Suprapubic skin (tissue), 4 donors: ENCODE results near the gene MCTP1. TPM values are rescaled to one million over a fixed set of nuclear protein-coding genes. Genes with fewer than 3 reads are reported as not detected.

Source experiments
- DNase-seq, 2 donors: peaks; one replicate each; pipeline ENCODE4 v3.0.0-alpha.2; 2019; ENCODE audit warnings: low spot score in 2 of 2
- H3K27ac ChIP-seq: fragments of 200-600 bp; sonication (generic); one replicate; pipeline ENCODE4 v1.5.1; 2019
- H3K27me3 ChIP-seq: fragments of 200-600 bp; sonication (generic); one replicate; pipeline ENCODE4 v1.5.1; 2019
- H3K36me3 ChIP-seq: fragments of 200-600 bp; sonication (generic); one replicate; pipeline ENCODE4 v1.5.1; 2019
- H3K4me1 ChIP-seq: fragments of 200-600 bp; sonication (generic); one replicate; pipeline ENCODE4 v1.5.1; 2019
- H3K4me3 ChIP-seq: fragments of 200-600 bp; sonication (generic); one replicate; pipeline ENCODE4 v1.5.1; 2019; ENCODE audit warnings: mild to moderate bottlenecking
- H3K9me3 ChIP-seq: fragments of 200-600 bp; sonication (generic); one replicate; pipeline ENCODE4 v1.5.1; 2019
- EP300 ChIP-seq: sonication (generic); formaldehyde crosslinking; IDR thresholded peaks from one replicate; pipeline ENCODE4 v1.6.1; 2017; ENCODE audit warnings: antibody characterized with exemption
- POLR2A ChIP-seq, 2 donors: fragments of 450-650 bp; IDR thresholded peaks; one replicate each; pipeline ENCODE4 v1.6.1; 2017; ENCODE audit warnings: antibody characterized with exemption in 2 of 2, mild to moderate bottlenecking in 2 of 2, moderate library complexity in 2 of 2
- POLR2AphosphoS5 ChIP-seq, 3 donors: sonication (generic); formaldehyde crosslinking; IDR thresholded peaks; one replicate each; pipeline ENCODE4 v1.6.1; 2017; ENCODE audit warnings: antibody characterized with exemption in 3 of 3
- WGBS: methylation state at CpG from one replicate; pipeline ENCODE4 v1.1.5; 2018; 5-methylcytosine and 5-hydroxymethylcytosine counted together
- total RNA-seq, 4 donors: library from RNA; depleted of rRNA; stranded (reverse); fragments of >200 nt; gene quantifications; one replicate each; pipeline ENCODE4 v1.1.0, GENCODE V29; 2016
- TF ChIP-seq, protein P1 (sequence below), 2 donors: fragments of 200-600 bp in 1 of 2; fragments of 450-650 bp in 1 of 2; sonication (generic) in 1 of 2; IDR thresholded peaks; one replicate each; pipeline ENCODE4 v1.5.1; 2016 to 2019; ENCODE audit warnings: antibody characterized with exemption in 2 of 2, mild to moderate bottlenecking in 1 of 2, moderate library complexity in 1 of 2

Gene MCTP1
- total RNA-seq, 4 donors from 2014 or later: 5.0 to 19.1 (median 10.6) TPM

DNA sequence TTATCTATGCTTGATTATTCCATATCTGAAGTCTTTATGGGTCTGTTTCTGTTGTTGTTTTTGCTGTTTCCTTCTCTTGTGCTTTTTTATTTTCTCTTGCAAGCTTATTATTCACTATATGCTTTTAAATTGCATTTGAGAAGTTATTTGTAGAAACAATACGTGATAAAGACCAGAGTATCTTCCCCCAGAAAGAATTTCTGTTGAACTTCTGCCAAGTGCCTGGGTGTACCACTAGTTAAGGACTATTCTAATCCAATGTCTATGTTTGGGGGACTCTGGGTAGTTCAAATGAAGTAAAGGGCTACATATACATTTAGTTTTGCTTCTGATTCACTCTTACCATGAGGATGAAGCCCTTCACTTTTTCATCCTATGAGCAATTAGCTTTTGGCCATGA lies 612.1 kb downstream of the MCTP1 start:
- WGBS: 65% methylated on average over 1 of the region's 1 CpG
- Histone ChIP-seq H3K4me1 (no peaks in the 10 kb centered on the region), H3K9me3 (no peaks in the 10 kb centered on the region), H3K27me3 (no peaks in the 10 kb centered on the region), H3K4me3 (no peak overlapping the region), H3K27ac (no peak overlapping the region), H3K36me3 (peaks cover 9% of the 10 kb centered on the region)
- TF ChIP-seq, protein P1, sequence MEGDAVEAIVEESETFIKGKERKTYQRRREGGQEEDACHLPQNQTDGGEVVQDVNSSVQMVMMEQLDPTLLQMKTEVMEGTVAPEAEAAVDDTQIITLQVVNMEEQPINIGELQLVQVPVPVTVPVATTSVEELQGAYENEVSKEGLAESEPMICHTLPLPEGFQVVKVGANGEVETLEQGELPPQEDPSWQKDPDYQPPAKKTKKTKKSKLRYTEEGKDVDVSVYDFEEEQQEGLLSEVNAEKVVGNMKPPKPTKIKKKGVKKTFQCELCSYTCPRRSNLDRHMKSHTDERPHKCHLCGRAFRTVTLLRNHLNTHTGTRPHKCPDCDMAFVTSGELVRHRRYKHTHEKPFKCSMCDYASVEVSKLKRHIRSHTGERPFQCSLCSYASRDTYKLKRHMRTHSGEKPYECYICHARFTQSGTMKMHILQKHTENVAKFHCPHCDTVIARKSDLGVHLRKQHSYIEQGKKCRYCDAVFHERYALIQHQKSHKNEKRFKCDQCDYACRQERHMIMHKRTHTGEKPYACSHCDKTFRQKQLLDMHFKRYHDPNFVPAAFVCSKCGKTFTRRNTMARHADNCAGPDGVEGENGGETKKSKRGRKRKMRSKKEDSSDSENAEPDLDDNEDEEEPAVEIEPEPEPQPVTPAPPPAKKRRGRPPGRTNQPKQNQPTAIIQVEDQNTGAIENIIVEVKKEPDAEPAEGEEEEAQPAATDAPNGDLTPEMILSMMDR (IDR thresholded peaks at IDR 0.05): no peak
- TF ChIP-seq POLR2A (IDR thresholded peaks at IDR 0.05) (no peak), EP300 (no peak), POLR2AphosphoS5 (IDR thresholded peaks at IDR 0.05) (no peak)
- no peak for DNase-seq

DNA sequence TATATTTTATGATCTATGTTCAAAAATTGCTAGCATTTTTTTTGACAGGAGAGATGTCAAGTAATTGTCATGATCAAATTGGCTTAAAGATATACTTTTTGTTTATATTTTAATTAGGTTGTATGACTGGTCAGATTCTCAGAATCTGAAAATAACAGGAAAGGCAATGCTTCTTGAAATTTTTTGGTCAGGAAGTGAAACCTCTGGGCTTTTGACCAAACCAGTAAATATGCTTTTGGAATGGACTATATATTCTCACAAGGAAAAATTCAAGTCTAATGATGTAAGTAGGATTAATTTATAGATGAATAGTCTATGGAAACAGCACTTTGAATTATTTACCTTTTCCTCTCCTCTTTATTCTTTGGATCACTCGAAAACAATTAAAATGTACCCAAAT lies 614.2 kb downstream of the MCTP1 start:
- 98% methylated on average over 1 of the region's 1 CpG for WGBS
- Histone ChIP-seq H3K9me3 (no peaks in the 10 kb centered on the region), H3K36me3 (peaks cover 6% of the 10 kb centered on the region), H3K27ac (no peak overlapping the region), H3K4me3 (no peak overlapping the region), H3K4me1 (no peaks in the 10 kb centered on the region), H3K27me3 (no peaks in the 10 kb centered on the region)
- TF ChIP-seq EP300 (no peak), POLR2A (IDR thresholded peaks at IDR 0.05) (no peak), POLR2AphosphoS5 (IDR thresholded peaks at IDR 0.05) (no peak)
- TF ChIP-seq, protein P1 (IDR thresholded peaks at IDR 0.05): no peak
- DNase-seq: no peak

DNA sequence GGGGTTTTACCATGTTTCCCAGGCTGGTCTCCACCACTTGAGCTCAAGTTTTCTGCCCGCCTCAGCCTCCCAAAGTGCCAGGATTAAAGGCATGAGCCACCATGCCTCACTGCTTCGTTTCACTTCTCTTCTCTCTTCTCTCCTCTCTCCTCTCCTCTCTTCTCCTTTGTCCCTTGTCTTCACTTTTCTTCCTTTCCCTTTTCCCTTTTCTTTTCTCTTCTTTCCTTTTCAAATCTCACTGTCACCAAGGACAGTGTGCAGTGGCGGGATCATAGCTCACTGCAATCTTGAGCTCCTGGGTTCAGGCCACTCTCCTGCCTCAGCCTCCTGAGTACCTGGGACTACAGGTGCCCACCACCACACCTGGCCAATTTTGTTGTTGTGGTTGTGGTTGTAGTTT lies 617.0 kb downstream of the MCTP1 start:
- no peaks in the 10 kb centered on the region for H3K9me3 ChIP-seq
- no peak for DNase-seq
- no peaks in the 10 kb centered on the region for H3K4me1 ChIP-seq
- no peak overlapping the region for H3K27ac ChIP-seq
- TF ChIP-seq POLR2A (IDR thresholded peaks at IDR 0.05) (no peak), EP300 (no peak), POLR2AphosphoS5 (IDR thresholded peaks at IDR 0.05) (no peak)
- TF ChIP-seq, protein P1 (IDR thresholded peaks at IDR 0.05): no peak
- no peaks in the 10 kb centered on the region for H3K27me3 ChIP-seq
- peaks cover 21% of the 10 kb centered on the region for H3K36me3 ChIP-seq
- H3K4me3 ChIP-seq: no peak overlapping the region
- WGBS: 77% methylated on average over 3 of the region's 3 CpGs

DNA sequence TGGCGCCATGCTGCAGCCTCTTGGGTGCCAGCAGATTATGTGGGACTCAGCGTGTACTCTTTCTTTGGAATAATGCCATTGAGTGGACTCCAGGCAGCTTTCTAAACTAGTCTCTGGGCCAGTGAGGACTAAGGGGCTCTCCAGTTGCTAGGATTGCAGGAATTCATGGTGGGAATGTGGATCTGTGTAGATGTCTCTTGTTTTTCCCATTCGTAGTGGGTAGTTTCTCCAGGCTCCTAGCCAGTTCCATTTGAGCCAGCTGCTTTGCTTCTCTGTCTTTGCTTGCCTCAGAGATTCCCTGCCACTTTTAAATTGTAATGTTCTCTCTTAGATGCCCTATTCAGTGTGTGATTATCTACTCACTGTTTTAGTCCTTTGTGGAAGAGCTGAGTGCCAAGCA lies 623.8 kb downstream of the MCTP1 start:
- Histone ChIP-seq H3K27me3 (no peaks in the 10 kb centered on the region), H3K27ac (no peak overlapping the region), H3K4me3 (no peak overlapping the region), H3K9me3 (peaks cover 15% of the 10 kb centered on the region), H3K4me1 (no peaks in the 10 kb centered on the region), H3K36me3 (peaks cover 28% of the 10 kb centered on the region)
- no peak for DNase-seq
- 91% methylated on average over 1 of the region's 3 CpGs for WGBS
- TF ChIP-seq EP300 (no peak), POLR2AphosphoS5 (IDR thresholded peaks at IDR 0.05) (no peak), POLR2A (IDR thresholded peaks at IDR 0.05) (no peak)
- TF ChIP-seq, protein P1 (IDR thresholded peaks at IDR 0.05): no peak

DNA sequence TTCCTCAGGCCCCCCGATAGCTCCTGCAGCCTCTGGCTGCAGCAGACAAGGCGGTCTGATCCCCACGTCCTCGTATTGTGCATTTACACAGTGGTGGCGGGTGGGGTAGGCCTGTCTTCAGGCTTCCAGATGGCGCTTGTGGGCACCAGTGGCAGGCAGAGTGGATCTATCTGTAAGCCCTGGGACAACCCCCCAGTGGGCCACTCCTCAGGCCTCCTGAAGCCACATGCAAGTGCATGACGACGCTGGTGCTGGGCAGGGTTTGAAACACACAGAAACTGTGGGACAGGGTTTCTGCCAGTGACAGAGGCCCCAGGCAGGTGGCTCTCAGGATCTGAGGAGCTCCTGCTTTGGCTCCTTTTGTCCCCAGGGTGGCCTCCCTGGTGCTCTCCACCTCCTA lies 624.4 kb downstream of the MCTP1 start:
- TF ChIP-seq, protein P1 (IDR thresholded peaks at IDR 0.05): no peak
- TF ChIP-seq EP300 (no peak), POLR2A (IDR thresholded peaks at IDR 0.05) (no peak), POLR2AphosphoS5 (IDR thresholded peaks at IDR 0.05) (no peak)
- DNase-seq: no peak
- peaks cover 26% of the 10 kb centered on the region for H3K36me3 ChIP-seq
- H3K4me1 ChIP-seq: no peaks in the 10 kb centered on the region
- 89% methylated on average over 7 of the region's 8 CpGs for WGBS
- peaks cover 15% of the 10 kb centered on the region for H3K9me3 ChIP-seq
- H3K27me3 ChIP-seq: no peaks in the 10 kb centered on the region
- H3K4me3 ChIP-seq: no peak overlapping the region
- no peak overlapping the region for H3K27ac ChIP-seq
